Mammary epithelial cell (primary cell): ENCODE results near the gene ITPR3.

Experiments
- CTCF ChIP-seq, 2 donors: IDR thresholded peaks in 1 of 2; conservative IDR thresholded peaks in 1 of 2; 2 replicates each; pipeline ENCODE4 v1.5.1; 2011 to 2012; ENCODE audit warnings: inconsistent platforms in 2 of 2, low read length in 2 of 2, mild to moderate bottlenecking in 2 of 2, control low read depth in 1 of 2, low read depth in 1 of 2; ENCODE audit not compliant: insufficient read depth in 1 of 2; ENCODE audit errors: extremely low read depth in 1 of 2
- EZH2 ChIP-seq: IDR thresholded peaks from 2 replicates; pipeline ENCODE4 v1.6.1; 2012; ENCODE audit warnings: low read length, inconsistent platforms, borderline replicate concordance

DNA sequence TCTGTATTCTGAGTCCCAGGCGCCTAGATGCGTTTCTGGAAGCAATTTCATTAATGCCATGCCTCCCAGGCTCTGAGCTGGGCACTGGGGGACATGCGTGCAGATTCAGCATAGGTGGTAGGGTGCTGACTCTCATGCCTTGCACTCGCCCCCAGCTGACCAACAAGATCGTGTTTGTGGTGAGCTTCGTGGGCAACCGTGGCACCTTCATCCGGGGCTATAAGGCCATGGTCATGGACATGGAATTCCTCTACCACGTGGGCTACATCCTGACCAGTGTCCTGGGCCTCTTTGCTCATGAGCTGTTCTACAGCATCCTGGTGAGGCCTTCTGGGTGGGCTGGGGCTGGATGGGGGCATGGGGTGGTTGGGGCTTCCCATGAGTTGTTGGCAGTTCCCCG, 68.8 kb downstream of the ITPR3 start:
- no peak for TF ChIP-seq CTCF (conservative IDR thresholded peaks at IDR 0.05 in 1 of 2, IDR thresholded peaks at IDR 0.05 in 1 of 2; ENCODE audit: extremely low read depth in 1 of 2, insufficient read depth in 1 of 2, low read depth in 1 of 2, low read length in 2 of 2)
- no peak for TF ChIP-seq EZH2
